H1 (cell line): Measurements from ENCODE around the gene FBXL15. TPM values are rescaled to one million over a fixed set of nuclear protein-coding genes. Genes with fewer than 3 reads are reported as not detected.

Experiments
- CTCF ChIA-PET: fragments of 300-600 bp; sonication (Branson Sonifier 250); formaldehyde crosslinking; loops from one replicate; lab custom pipeline; 2021; ENCODE audit not compliant: partially characterized antibody; lab: Charles Lee
- POLR2A ChIA-PET: fragments of 300-600 bp; sonication (Branson Sonifier 250); formaldehyde crosslinking; loops from one replicate; lab custom pipeline; 2021; ENCODE audit warnings: inconsistent platforms; ENCODE audit not compliant: partially characterized antibody; lab: Charles Lee
- DNase-seq, 2 experiments: peaks; one replicate each; pipeline versions ENCODE4 v3.0.0 to v3.0.0-alpha.2; 2010 to 2022; ENCODE audit warnings: low spot score in 2 of 2, low read depth in 1 of 2, mixed read lengths in 1 of 2
- FAIRE-seq: peaks from 2 replicates; lab custom pipeline; 2011; peaks lifted over from hg19 to GRCh38; lab: Jason Lieb, UNC
- H2AFZ ChIP-seq: 2 replicates; pipeline ENCODE4 v1.8.1; 2012; ENCODE audit warnings: low read length, inconsistent platforms
- H2AK5ac ChIP-seq: 2 replicates; pipeline ENCODE4 v1.6.1; 2013; ENCODE audit warnings: low read depth, low read length
- H2BK120ac ChIP-seq: replicated peaks from 2 replicates; pipeline ENCODE3; 2013; ENCODE audit warnings: low read depth, low read length, inconsistent platforms
- H2BK12ac ChIP-seq: 2 replicates; pipeline ENCODE4 v1.6.1; 2013; ENCODE audit warnings: low read depth, low read length
- H2BK15ac ChIP-seq: 2 replicates; pipeline ENCODE4 v1.6.1; 2013; ENCODE audit warnings: low read length
- H2BK20ac ChIP-seq: 2 replicates; pipeline ENCODE4 v1.6.1; 2013; ENCODE audit warnings: low read length
- H2BK5ac ChIP-seq: 2 replicates; pipeline ENCODE4 v1.6.1; 2013; ENCODE audit warnings: low read depth, low read length
- H3K14ac ChIP-seq: 2 replicates; pipeline ENCODE4 v1.6.1; 2013; ENCODE audit warnings: inconsistent platforms; ENCODE audit not compliant: insufficient read length
- H3K18ac ChIP-seq: 2 replicates; pipeline ENCODE4 v1.6.1; 2013; ENCODE audit warnings: low read length; ENCODE audit errors: extremely low read depth
- H3K23ac ChIP-seq: 2 replicates; pipeline ENCODE4 v1.6.1; 2013; ENCODE audit warnings: inconsistent platforms; ENCODE audit not compliant: insufficient read length
- H3K23me2 ChIP-seq: 2 replicates; pipeline ENCODE4 v1.6.1; 2013; ENCODE audit warnings: low read depth, low read length
- H3K27ac ChIP-seq: 2 replicates; pipeline ENCODE4 v1.6.1; 2011; ENCODE audit warnings: low read depth, low read length, inconsistent platforms
- H3K27me3 ChIP-seq, 4 experiments: replicated peaks in 1 of 4; 1 replicate in 1 of 4; 2 replicates in 3 of 4; pipeline versions ENCODE4 v1.6.1 to v1.8.1; 2011 to 2013; ENCODE audit warnings: low read length in 3 of 4, mild to moderate bottlenecking in 3 of 4, inconsistent platforms in 2 of 4, mixed read lengths in 2 of 4, moderate library complexity in 1 of 4; ENCODE audit not compliant: control insufficient read depth in 3 of 4, insufficient read depth in 3 of 4; ENCODE audit errors: extremely low read depth in 1 of 4
- H3K36me3 ChIP-seq, 4 experiments: 2 replicates each; pipeline versions ENCODE4 v1.6.1 to v1.8.1; 2011 to 2013; ENCODE audit warnings: mild to moderate bottlenecking in 4 of 4, low read length in 3 of 4, moderate library complexity in 2 of 4, control low read depth in 1 of 4, inconsistent platforms in 1 of 4; ENCODE audit not compliant: insufficient read depth in 4 of 4, control insufficient read depth in 2 of 4
- H3K4ac ChIP-seq: replicated peaks from 2 replicates; pipeline ENCODE3; 2013; ENCODE audit warnings: low read length, low read depth, mixed read lengths, inconsistent platforms; ENCODE audit not compliant: insufficient read length
- H3K4me1 ChIP-seq, 4 experiments: replicated peaks in 1 of 4; 1 replicate in 1 of 4; 2 replicates in 3 of 4; pipeline versions ENCODE4 v1.6.1 to v1.8.1; 2011 to 2013; ENCODE audit warnings: low read length in 3 of 4, inconsistent platforms in 2 of 4, mixed read lengths in 1 of 4; ENCODE audit not compliant: insufficient read depth in 4 of 4, control insufficient read depth in 3 of 4
- H3K4me2 ChIP-seq, 2 experiments: 2 replicates each; pipeline versions ENCODE4 v1.6.1 to v1.8.1; 2011 to 2013; ENCODE audit warnings: low read depth in 2 of 2, low read length in 2 of 2, control low read depth in 1 of 2, inconsistent platforms in 1 of 2, mild to moderate bottlenecking in 1 of 2; ENCODE audit not compliant: insufficient read depth in 1 of 2
- H3K4me3 ChIP-seq, 4 experiments: fragments of 200-600, 300-600 bp in 1 of 4; sonication (generic), shearing (Covaris generic), sonication (Bioruptor Twin) in 1 of 4; 2 replicates each; pipeline versions ENCODE4 v1.5.1 to v1.8.1; 2011 to 2016; ENCODE audit warnings: low read length in 4 of 4, low read depth in 3 of 4, control low read depth in 2 of 4, inconsistent platforms in 2 of 4, mild to moderate bottlenecking in 2 of 4, mixed read lengths in 1 of 4, moderate library complexity in 1 of 4; ENCODE audit not compliant: insufficient read depth in 2 of 4; ENCODE audit errors: extremely low read depth in 1 of 4
- H3K56ac ChIP-seq: replicated peaks from 2 replicates; pipeline ENCODE3; 2013; ENCODE audit warnings: low read depth, mild to moderate bottlenecking, mixed read lengths, low read length, inconsistent platforms; ENCODE audit not compliant: insufficient read length
- H3K79me1 ChIP-seq: 2 replicates; pipeline ENCODE4 v1.6.1; 2013; ENCODE audit warnings: low read depth, low read length, control low read depth
- H3K79me2 ChIP-seq, 2 experiments: 2 replicates each; pipeline versions ENCODE4 v1.6.1 to v1.8.1; 2012 to 2013; ENCODE audit warnings: low read length in 2 of 2, mild to moderate bottlenecking in 2 of 2, inconsistent platforms in 1 of 2; ENCODE audit not compliant: insufficient read depth in 2 of 2, control insufficient read depth in 1 of 2
- H3K9ac ChIP-seq, 4 experiments: replicated peaks in 1 of 4; 1 replicate in 1 of 4; 2 replicates in 3 of 4; pipeline versions ENCODE4 v1.6.1 to v1.8.1; 2011 to 2013; ENCODE audit warnings: low read depth in 3 of 4, low read length in 3 of 4, control low read depth in 2 of 4, mild to moderate bottlenecking in 2 of 4, moderate library complexity in 2 of 4, inconsistent platforms in 1 of 4; ENCODE audit errors: extremely low read depth in 1 of 4
- H3K9me3 ChIP-seq, 2 experiments: 2 replicates each; pipeline versions ENCODE4 v1.6.1 to v1.8.1; 2012 to 2013; ENCODE audit warnings: mild to moderate bottlenecking in 2 of 2, moderate library complexity in 2 of 2, control low read depth in 1 of 2, inconsistent platforms in 1 of 2, low read depth in 1 of 2, low read length in 1 of 2, mixed read lengths in 1 of 2; ENCODE audit not compliant: insufficient read depth in 2 of 2
- H4K20me1 ChIP-seq, 2 experiments: replicated peaks in 1 of 2; 2 replicates each; pipeline versions ENCODE3 to v1.8.1; 2011 to 2013; ENCODE audit warnings: inconsistent platforms in 2 of 2, low read length in 2 of 2, mild to moderate bottlenecking in 1 of 2; ENCODE audit not compliant: insufficient read depth in 2 of 2, control insufficient read depth in 1 of 2
- H4K5ac ChIP-seq: 2 replicates; pipeline ENCODE4 v1.6.1; 2013; ENCODE audit warnings: low read length, low read depth, mixed read lengths, inconsistent platforms; ENCODE audit not compliant: insufficient read length
- H4K8ac ChIP-seq: 2 replicates; pipeline ENCODE4 v1.8.0; 2013; ENCODE audit warnings: mild to moderate bottlenecking, moderate library complexity, low read length, inconsistent platforms; ENCODE audit not compliant: insufficient read depth; ENCODE audit errors: extremely low read depth
- H4K91ac ChIP-seq: replicated peaks from 2 replicates; pipeline ENCODE3; 2013; ENCODE audit warnings: low read length, mixed read lengths, inconsistent platforms; ENCODE audit not compliant: insufficient read length
- CREB1 ChIP-seq: IDR thresholded peaks from 2 replicates; pipeline ENCODE4 v1.6.1; 2012; ENCODE audit warnings: inconsistent platforms
- CTCF ChIP-seq, 3 experiments: IDR thresholded peaks; 1 replicate in 2 of 3; 2 replicates in 1 of 3; pipeline versions ENCODE4 v1.5.1 to v1.6.1; 2011; ENCODE audit warnings: low read length in 3 of 3, mild to moderate bottlenecking in 3 of 3, inconsistent platforms in 2 of 3, low read depth in 1 of 3, moderate library complexity in 1 of 3; ENCODE audit not compliant: insufficient read depth in 1 of 3; ENCODE audit errors: control extremely low read depth in 1 of 3
- FOSL1 ChIP-seq: IDR thresholded peaks from 2 replicates; pipeline ENCODE4 v1.6.1; 2011; ENCODE audit warnings: mild to moderate bottlenecking, low read depth, low read length, moderate library complexity; ENCODE audit not compliant: insufficient read depth
- GABPA ChIP-seq: IDR thresholded peaks from 2 replicates; pipeline ENCODE4 v1.6.1; 2011; ENCODE audit warnings: mild to moderate bottlenecking, low read length, moderate library complexity, borderline replicate concordance; ENCODE audit not compliant: insufficient read depth
- NRF1 ChIP-seq: IDR thresholded peaks from 2 replicates; pipeline ENCODE4 v1.6.1; 2011; ENCODE audit warnings: mild to moderate bottlenecking, low read depth, low read length, improper control_type of control experiment
- RBBP5 ChIP-seq: IDR thresholded peaks from 2 replicates; pipeline ENCODE4 v1.7.1; 2012; ENCODE audit warnings: low read depth, mild to moderate bottlenecking, inconsistent platforms, low read length, moderate library complexity, borderline replicate concordance
- SP2 ChIP-seq: IDR thresholded peaks from 2 replicates; pipeline ENCODE4 v1.6.1; 2012; ENCODE audit warnings: mild to moderate bottlenecking, low read length, inconsistent platforms
- WGBS, 2 experiments: shearing (Covaris generic) in 1 of 2; methylation state at CpG; one replicate each; pipeline versions ENCODE4 v1.1.6 to v1.1.7; 2013 to 2015; ENCODE audit warnings: low lambda C conversion rate in 2 of 2, mixed read lengths in 2 of 2, inconsistent platforms in 1 of 2, low coverage in 1 of 2, missing lambda C conversion rate in 1 of 2; ENCODE audit not compliant: insufficient replicate concordance in 2 of 2, insufficient coverage in 1 of 2, insufficient read length in 1 of 2; ENCODE audit errors: extremely low coverage in 1 of 2, missing lambda C conversion rate in 1 of 2; 5-methylcytosine and 5-hydroxymethylcytosine counted together
- polyA plus RNA-seq, 7 experiments: library from polyadenylated mRNA; depleted of rRNA in 3 of 7; stranded (reverse) in 5 of 7; unstranded in 2 of 7; fragments of >200 nt in 5 of 7; fragments of 200-250 nt in 2 of 7; gene quantifications; 1 replicate in 5 of 7; 2 replicates in 1 of 7; 4 replicates in 1 of 7; pipeline versions ENCODE4 v1.2.1 to v1.2.3, GENCODE V29; 2011 to 2013; ENCODE audit warnings: missing spikeins in 2 of 7, mixed read lengths in 2 of 7
- total RNA-seq: library from RNA; stranded (reverse); fragmentation: NEBNext Ultra II Directional; extraction: Animal tissue kit (Norgen Biotek cat#: 25700); gene quantifications from 2 replicates; pipeline ENCODE4 v1.2.1, GENCODE V29; 2021
- TF ChIP-seq, protein P1 (sequence below): IDR thresholded peaks from 2 replicates; pipeline ENCODE4 v1.6.1; 2012; ENCODE audit warnings: inconsistent platforms

Gene FBXL15
- total and polyA plus RNA-seq, 2 of the 8 experiments (the other 6 are each of a cell fraction or from before 2014, with no cell fraction given): 11.3 to 22.6 TPM

DNA sequence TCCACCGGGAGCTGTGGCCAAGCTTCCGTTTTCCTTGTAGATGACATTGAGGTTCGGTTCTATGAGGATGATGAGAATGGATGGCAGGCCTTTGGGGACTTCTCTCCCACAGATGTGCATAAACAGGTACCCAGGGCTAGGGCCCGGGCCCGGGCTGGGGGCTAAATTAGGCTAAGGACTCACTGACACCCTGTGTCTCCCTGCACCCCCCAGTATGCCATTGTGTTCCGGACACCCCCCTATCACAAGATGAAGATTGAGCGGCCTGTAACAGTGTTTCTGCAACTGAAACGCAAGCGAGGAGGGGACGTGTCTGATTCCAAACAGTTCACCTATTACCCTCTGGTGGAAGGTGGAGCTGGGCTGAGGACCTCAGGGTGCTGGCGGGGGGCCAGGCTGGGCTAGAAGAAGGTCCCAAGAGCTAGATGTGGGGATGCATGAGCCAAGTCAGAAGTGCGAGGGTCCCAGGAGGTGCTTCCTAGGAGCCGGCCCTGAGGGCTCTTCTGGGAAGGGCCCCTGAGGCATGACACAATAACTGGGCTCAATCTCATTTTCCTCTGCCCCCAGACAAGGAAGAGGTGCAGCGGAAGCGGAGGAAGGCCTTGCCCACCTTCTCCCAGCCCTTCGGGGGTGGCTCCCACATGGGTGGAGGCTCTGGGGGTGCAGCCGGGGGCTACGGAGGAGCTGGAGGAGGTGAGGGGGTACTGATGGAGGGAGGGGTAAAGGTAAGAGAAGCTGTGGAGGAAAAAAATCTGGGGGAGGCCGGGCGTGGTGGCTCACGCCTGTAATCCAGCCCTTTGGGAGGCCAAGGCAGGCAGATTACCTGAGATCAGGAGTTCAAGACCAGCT is 22.2 kb upstream of the FBXL15 start:
- H3K4me2 ChIP-seq: 0 out of 4 replicates have a peak overlapping the region, but pooled peaks of 1 of the 2 experiments have one; percentile 12
- peak overlapping the region in 1 of 4 experiments; percentile 70; a peak in 1 of 8 replicates for H3K4me3 ChIP-seq
- peaks cover 0 to 15% (median 11%) of the 10 kb centered on the region in 4 experiments; a peak in 6 of 7 replicates for H3K27me3 ChIP-seq
- no peak overlapping the region for H2BK15ac ChIP-seq
- DNase-seq: no peak
- no peaks in the 10 kb centered on the region for H3K9me3 ChIP-seq
- H2AK5ac ChIP-seq: no peak overlapping the region
- ChIA-PET POLR2A (interaction anchor here (0.7 to 6.1 kb wide), 9 partner anchors 9 to 266 kb away, joined by 3 to 38 read pairs (median 6); partner anchors contain the start of gene FBXL15), CTCF (interaction anchor here (0.6 to 16.4 kb wide), 35 partner anchors 6 to 1658 kb away, joined by 3 to 357 read pairs (median 4); partner anchors contain the start of genes C10orf95, CUEDC2, ELOVL3 and FBXL15)
- no peak overlapping the region for H2AFZ ChIP-seq
- H4K91ac ChIP-seq: no peak overlapping the region
- H3K27ac ChIP-seq: no peak overlapping the region
- 93% methylated on average over 19 of the region's 21 CpGs; no CpG with 5 or more reads in 1 of the 2 experiments for WGBS, 2 experiments
- H2BK12ac ChIP-seq: no peak overlapping the region
- H3K79me1 ChIP-seq: no peaks in the 10 kb centered on the region
- peaks cover 6 to 10% of the 10 kb centered on the region in 2 experiments for H4K20me1 ChIP-seq
- no peak overlapping the region for H3K14ac ChIP-seq
- no peak overlapping the region for H3K23ac ChIP-seq
- no peak overlapping the region for H2BK5ac ChIP-seq
- peaks cover 13% of the 10 kb centered on the region for H3K23me2 ChIP-seq
- no peak overlapping the region for H2BK120ac ChIP-seq
- H2BK20ac ChIP-seq: no peak overlapping the region
- no peak overlapping the region for H3K4ac ChIP-seq
- H3K18ac ChIP-seq: no peak overlapping the region
- no peak overlapping the region for H3K56ac ChIP-seq
- FAIRE-seq: no peak
- H3K4me1 ChIP-seq: peaks cover 0 to 21% (median 14%) of the 10 kb centered on the region in 4 experiments; a peak in 6 of 7 replicates
- H3K36me3 ChIP-seq: peaks cover 2 to 13% (median 8%) of the 10 kb centered on the region in 4 experiments; a peak in 6 of 8 replicates
- H4K8ac ChIP-seq: no peak overlapping the region
- no peak overlapping the region for H3K9ac ChIP-seq
- H4K5ac ChIP-seq: no peak overlapping the region
- no peaks in the 10 kb centered on the region for H3K79me2 ChIP-seq
- TF ChIP-seq RBBP5 (no peak), GABPA (no peak), NRF1 (no peak), SP2 (no peak), FOSL1 (no peak), CTCF (IDR thresholded peaks at IDR 0.05; ENCODE audit: control extremely low read depth in 1 of 3, insufficient read depth in 1 of 3, low read depth in 1 of 3, low read length in 3 of 3) (no peak), CREB1 (no peak)
- TF ChIP-seq, protein P1, sequence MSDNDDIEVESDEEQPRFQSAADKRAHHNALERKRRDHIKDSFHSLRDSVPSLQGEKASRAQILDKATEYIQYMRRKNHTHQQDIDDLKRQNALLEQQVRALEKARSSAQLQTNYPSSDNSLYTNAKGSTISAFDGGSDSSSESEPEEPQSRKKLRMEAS: no peak
